HCEC 1CT (cell line): ENCODE data around the gene ZFR2.
A peak's percentile ranks its signal among the peaks of the same experiment; 100 is the strongest.
"Not testable (repeated sequence)": the region's sequence is repeated elsewhere in the genome, so short reads cannot be mapped to it uniquely, and the experiment has no call there.

Experiments
- DNase-seq: peaks from one replicate; pipeline ENCODE4 v3.0.0-alpha.2; 2017

Gene ZFR2

DNA sequence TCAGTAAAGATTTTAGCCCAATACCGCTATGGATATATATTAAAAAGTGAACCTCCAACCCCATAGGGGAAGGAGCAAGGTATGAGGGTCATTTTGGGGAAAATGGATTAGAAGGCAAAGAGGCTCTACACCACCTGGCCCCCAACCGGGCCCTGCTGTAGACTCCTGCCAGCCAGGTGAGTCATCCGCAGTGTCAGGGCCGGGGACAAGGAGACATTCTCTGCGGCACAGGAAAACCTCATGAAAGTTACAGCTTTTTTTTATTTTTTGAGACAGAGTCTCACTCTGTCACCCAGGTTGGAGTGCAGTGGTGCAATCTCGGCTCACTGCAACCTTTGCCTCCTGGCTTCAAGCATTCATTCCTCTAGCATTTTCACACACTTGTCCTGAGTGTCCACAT lies 32.0 kb downstream of the ZFR2 start:
- DNase-seq = no peak

- DNase-seq = no peak
These were observed 33.8 kb downstream of the ZFR2 start for GRCh38 chr19:3835055-3835435.

DNA sequence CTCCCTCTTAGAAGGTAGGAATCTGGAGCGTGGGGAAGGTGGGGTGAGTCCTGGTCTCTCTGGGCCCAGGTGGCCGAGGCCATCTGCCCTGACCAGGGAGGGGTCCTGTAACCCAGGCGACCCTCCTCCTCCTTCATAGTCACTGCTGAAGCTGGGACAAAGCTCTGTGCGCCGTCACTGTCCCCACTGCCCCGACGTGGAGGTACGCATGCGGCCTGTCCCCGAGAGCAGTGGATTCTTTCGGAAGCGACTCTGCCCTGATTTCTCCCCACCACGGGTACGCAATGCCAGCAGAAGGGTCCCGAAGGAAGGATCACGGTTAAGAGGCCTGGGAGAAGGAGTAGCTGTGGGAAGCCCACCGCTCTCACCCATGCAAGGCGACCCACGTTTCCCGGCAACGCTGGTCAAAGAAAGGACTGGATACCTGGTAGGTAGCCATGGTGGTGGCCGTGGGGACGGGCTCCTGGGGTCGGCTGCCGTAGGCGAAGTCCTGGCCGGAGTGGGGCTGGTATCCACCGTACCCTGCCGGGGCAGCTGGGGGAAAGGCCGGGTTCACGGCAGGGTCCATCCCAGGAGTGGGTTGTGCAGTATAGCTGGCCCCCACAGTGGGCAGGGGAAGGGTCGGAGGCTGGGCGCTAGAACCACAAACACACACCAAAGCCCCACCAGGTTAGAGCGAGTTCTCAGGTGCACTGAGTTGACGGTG lies 34.3 kb downstream of the ZFR2 start:
- DNase-seq = no peak

DNA sequence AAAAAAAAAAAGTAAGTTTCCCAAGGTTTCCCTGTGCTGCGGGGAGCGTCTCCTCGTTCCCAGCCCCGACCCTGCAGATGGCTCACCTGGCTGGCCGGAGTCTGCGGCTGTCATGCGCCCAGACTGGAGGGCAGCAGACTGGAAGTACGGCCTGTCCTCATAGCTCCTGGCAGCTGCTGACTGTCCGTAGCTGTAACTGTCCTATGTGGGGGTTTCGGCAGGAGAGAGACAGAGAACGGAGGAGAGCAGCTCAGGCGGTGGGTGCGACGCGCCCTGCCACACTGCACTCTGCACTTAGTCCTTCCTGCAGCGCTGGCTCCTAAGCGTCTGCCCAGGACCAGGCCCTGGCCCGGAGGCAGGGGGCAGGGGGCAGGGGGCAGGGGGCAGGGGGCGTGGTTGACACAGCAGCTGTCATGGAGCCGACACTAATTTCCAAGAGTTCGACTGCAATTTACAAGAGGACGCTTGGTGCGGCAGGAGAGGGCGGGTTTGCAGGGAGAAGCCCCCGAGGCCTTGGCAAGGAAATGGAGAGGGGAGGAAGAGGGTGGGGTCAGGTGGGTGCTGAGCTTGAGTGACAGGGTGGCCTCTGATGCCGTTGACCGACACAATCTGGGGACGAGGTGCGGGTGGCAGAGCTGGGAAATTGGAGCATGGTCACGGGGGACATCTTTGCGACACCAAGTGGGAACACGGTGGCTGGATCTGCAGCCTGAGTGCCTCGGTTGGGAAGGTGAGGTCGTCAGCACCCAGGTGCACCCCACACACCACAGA lies 35.1 kb downstream of the ZFR2 start:
- DNase-seq = no peak

- DNase-seq = no peak
These were observed 36.8 kb downstream of the ZFR2 start for GRCh38 chr19:3832001-3832400.

DNA sequence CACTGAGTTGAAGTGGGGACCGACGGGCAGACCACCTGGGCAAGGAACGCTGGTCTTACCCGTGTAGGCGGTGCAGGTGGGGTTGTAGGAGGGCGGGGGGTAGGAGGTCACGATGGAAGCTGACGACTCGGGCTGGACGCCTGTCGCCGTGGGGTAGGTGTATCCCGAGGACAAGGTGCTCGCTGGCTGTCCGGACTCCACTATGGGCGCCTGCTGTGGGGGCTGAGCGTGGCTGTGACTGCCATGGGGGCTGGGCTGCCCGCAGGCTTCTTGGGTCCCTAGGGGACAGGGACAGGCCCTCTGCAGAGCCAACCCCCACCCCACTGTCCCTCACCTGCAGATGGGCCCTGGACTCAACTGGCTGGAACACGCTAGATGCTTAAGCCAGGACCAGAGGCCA lies 37.2 kb downstream of the ZFR2 start:
- DNase-seq = no peak

DNA sequence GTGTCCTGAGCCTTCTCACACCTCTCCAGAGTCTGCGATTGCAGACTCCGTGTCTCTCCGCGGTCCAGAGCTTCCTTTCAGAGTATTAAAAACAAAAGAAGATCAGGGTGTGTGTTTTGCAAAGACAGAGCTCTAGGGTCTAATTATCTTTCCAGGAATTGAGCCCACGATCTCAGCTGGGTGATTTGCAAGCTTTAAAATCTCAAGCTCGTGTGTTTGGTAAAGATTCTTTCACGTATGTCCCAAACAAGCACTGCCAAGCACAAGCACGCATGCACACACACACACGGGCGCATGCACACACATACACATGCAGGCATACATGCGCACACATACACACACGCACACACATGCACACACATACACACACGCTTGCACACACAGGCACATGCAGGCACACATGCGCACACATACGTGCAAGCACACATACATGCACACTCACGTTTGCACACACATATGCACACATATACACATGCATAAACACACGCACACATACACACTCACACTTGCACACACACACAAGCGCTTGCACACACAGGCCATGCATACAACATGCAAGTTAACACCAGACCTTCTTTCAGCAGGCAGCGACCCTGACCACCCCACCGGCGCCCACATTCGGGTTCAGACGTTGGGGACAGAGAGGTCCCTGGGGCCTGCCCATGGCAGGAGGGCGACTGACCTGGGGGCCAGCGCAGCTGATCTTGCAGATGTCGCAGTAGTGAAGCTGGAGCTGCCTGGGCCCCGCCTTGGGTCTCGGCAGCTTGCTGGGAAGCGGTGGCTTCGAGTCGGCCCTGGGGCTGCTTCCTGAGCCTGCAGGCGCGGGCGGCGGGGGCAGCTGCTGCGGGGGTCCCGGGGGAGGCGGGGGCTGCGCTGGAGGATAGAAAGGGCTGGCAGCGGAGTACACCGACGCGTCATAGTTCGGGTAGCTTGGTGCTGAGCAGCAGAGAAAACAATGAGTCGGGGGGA lies 37.9 kb downstream of the ZFR2 start:
- DNase-seq = no peak

DNA sequence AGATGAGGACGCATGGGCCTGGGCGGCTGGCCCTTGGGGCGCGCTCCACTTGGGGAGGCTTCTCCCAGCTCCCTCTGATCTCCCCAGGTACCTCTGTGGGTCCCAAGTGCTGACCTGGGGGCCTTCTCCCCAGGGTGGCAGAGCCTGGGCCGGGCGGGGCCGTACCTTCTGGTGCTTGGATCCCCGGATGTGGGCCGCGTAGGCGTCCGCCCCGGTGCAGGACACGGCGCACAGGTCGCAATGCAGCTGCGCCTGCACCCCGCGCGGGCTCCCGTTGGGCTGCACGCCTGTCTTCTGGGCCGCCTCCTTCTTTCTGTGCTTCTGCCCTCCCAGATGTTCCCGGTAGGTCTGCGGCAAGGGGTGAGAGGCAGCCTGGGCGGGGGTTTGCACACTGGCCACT lies 41.5 kb downstream of the ZFR2 start:
- no peak for DNase-seq

- no peak for DNase-seq
These were observed 42.7 kb downstream of the ZFR2 start for GRCh38 chr19:3826163-3826562.

- no peak for DNase-seq
These were observed 43.4 kb downstream of the ZFR2 start for GRCh38 chr19:3825286-3825956.

- DNase-seq = no peak
These were observed 45.5 kb downstream of the ZFR2 start for GRCh38 chr19:3823350-3823713.

DNA sequence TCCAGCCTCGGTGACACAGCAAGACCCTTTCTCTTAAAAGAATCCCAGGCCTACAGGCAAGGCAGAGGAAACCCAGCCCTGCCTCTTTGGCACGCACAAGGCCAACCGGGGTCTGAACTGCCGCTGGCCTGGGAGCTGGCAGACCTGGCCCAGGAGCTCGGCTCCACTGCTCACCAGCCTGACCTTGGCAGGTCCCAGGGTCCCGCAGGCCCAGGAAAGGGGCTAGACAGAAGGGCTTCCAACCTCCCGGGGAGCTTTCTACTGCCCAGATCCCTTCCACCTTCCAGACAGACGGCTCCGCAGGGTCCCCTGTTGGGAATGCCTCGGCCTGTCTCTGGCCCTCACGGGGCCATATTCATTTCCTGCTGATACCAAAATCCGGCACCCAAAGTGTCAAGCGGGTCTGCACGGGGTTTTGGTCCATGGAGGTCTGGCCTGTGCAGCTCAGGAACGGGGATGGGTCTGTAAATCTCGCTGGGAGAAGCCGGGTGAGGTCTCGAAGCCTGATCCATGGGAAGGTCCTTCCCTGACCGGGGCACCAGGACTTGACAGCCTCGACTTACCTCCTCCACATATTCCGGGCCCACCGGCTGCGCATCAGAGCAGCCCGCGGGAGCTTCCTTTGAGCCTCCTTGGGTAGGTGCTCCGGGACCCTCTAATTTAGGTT lies 46.0 kb downstream of the ZFR2 start:
- no peak for DNase-seq

DNA sequence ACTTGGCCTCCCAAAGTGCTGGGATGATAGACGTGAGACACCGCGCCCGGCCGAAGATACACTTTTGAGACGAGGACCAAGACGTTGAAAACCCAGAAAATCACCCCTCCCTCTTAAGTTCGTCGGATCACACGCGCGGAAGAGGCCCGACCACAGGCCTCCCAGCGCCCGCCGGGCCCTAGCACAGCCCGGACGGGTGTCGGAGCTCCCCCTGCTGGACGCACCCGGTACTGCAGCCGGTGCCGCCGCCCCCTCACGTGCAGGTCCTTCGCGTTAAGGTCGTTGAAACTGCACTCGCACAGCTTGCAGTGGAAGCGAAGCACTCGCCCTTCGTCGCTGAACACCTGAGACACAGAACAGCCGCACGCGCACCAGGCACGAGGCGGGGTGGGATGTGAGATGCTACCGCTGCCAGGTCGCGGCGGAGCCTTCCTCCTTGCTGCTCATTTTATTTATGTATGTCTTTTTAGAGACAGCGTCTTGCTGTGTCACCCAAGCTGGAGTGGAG lies 46.9 kb downstream of the ZFR2 start:
- no peak for DNase-seq

DNA sequence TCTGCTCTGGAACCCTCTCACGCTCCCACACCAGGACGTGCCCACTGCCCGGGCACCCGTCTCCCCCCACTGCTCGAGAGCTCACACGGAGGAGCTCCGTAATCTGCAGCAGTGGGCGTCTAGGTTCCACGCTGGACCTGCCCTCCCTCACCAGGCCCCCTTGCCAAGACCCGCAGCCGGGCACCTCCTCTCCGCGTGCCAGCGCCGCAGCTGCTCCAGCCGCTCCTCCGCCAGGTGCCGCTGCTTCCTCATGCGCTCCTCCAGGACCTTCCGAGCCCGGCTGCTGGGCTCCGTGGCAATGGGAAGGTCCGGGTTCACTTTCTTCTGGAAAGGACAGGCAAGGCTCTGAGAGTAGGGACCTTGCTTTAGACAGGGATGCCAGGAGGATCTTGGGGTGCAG lies 47.7 kb downstream of the ZFR2 start:
- DNase-seq = no peak

- no peak for DNase-seq
These were observed 48.8 kb downstream of the ZFR2 start for GRCh38 chr19:3819989-3820388.

- DNase-seq = no peak
These were observed 49.9 kb downstream of the ZFR2 start for GRCh38 chr19:3818918-3819317.

DNA sequence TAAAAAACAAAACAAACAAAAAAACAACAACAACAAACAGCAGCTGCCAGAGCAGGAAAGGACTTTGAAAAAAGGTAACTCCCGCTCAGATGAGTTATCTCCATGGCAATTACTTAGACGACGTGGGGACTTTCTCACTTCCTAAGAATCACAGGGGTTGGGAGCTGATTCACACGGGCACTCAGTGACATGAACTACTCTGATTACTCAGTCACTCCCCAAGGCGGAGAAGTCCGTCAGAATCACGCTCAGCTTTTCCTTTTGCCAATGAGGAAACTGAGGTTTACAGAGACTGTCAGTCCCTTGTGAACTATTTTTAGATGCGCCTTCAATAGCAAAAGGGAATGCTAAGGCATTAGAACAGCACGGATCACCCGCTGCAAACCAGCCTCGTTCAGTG lies 50.4 kb downstream of the ZFR2 start:
- DNase-seq = peak; percentile 31

- DNase-seq = no peak
These were observed 51.1 kb downstream of the ZFR2 start for GRCh38 chr19:3817761-3818160.

DNA sequence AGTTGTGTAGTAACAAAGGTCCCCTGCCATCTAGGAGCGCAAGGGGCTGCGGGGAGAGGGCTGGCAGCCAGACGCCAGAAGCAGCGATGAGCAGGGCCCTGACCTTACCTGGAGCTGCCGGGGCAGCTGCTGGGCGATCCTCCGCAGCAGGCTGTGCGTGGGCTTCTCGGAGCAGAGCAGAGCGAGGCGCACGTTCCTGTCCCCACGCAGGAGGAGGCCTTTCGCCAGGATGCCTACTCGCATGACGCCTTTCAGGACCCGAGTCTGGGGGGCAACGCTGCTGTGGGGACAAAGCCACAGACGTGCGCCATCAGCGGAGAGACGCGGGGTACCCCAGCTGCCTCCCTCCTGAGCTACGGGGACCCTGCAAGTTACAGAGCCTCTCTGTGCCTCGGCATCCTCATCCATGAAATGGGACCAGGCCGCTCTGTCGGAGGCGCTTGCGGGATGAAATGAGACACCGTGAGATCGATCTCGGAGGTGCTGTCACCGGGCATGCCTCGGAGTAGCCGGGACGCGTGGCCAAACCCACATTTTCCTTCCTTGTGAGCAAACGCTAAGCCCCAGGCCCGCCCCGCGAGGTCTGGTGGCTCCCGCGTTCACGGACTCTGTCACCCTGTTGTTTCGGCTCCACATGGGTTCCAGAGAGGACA lies 52.1 kb downstream of the ZFR2 start:
- no peak for DNase-seq

DNA sequence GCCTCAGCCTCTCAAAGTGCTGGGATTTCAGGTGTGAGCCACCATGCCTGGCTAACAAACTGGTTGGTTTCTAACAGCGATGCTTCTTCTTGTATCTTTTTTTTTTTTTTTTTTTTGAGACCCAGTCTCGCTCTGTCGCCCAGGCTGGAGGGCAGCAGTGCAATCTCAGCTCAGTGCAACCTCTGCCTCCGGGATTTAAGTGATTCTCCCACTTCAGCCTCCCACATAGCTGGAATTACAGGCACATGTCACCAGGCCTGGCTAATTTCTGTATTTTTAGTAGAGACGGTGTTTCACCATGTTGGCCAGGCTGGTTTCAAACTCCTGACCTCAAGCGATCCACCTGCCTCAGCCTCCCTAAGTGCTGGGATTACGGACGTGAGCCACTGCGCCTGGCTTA lies 52.7 kb downstream of the ZFR2 start:
- DNase-seq = not testable (repeated sequence)

GRCh38 chr19:3814648-3815047 lies 54.2 kb downstream of the ZFR2 start:
- no peak for DNase-seq
